ENCODE measurements around the gene BCAS1. TPM values are rescaled to one million over a fixed set of nuclear protein-coding genes. Genes with fewer than 3 reads are reported as not detected.

Gene BCAS1
- total and polyA plus RNA-seq, 10 of the 15 experiments (the other 5 are each of a cell fraction or from before 2014, with no cell fraction given) = 0.21 to 1.4 (median 0.55) TPM

DNA sequence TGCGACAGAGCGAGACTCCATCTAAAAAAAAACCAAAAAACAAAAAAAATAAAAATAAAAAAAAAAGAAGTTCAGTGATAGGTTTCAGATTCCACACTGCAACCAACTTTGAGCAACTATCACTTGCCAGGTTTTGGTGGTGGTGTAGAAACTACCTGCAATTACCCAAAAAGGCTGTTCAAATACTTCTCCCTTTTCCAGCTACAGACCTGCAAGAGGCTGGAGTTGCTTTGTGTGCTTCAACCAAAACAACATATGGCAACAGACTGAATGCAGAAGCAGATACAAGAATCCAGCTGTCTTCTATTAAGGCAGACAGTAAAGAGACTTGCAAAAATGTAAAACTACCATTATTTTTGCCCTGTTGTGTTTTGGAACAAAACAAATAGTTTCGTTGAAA is 9.3 kb upstream of the BCAS1 start (continued):
- TF ChIP-seq, protein P1, sequence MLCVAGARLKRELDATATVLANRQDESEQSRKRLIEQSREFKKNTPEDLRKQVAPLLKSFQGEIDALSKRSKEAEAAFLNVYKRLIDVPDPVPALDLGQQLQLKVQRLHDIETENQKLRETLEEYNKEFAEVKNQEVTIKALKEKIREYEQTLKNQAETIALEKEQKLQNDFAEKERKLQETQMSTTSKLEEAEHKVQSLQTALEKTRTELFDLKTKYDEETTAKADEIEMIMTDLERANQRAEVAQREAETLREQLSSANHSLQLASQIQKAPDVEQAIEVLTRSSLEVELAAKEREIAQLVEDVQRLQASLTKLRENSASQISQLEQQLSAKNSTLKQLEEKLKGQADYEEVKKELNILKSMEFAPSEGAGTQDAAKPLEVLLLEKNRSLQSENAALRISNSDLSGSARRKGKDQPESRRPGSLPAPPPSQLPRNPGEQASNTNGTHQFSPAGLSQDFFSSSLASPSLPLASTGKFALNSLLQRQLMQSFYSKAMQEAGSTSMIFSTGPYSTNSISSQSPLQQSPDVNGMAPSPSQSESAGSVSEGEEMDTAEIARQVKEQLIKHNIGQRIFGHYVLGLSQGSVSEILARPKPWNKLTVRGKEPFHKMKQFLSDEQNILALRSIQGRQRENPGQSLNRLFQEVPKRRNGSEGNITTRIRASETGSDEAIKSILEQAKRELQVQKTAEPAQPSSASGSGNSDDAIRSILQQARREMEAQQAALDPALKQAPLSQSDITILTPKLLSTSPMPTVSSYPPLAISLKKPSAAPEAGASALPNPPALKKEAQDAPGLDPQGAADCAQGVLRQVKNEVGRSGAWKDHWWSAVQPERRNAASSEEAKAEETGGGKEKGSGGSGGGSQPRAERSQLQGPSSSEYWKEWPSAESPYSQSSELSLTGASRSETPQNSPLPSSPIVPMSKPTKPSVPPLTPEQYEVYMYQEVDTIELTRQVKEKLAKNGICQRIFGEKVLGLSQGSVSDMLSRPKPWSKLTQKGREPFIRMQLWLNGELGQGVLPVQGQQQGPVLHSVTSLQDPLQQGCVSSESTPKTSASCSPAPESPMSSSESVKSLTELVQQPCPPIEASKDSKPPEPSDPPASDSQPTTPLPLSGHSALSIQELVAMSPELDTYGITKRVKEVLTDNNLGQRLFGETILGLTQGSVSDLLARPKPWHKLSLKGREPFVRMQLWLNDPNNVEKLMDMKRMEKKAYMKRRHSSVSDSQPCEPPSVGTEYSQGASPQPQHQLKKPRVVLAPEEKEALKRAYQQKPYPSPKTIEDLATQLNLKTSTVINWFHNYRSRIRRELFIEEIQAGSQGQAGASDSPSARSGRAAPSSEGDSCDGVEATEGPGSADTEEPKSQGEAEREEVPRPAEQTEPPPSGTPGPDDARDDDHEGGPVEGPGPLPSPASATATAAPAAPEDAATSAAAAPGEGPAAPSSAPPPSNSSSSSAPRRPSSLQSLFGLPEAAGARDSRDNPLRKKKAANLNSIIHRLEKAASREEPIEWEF (IDR thresholded peaks at IDR 0.05; ENCODE audit: insufficient replicate concordance, low read depth, low read length) = no peak
- TF ChIP-seq GATAD2B (conservative IDR thresholded peaks at IDR 0.05; ENCODE audit: low read depth) = no peak
- TF ChIP-seq NFXL1 (IDR thresholded peaks at IDR 0.05; ENCODE audit: borderline replicate concordance) = no peak
- TF ChIP-seq REST (IDR thresholded peaks at IDR 0.05; ENCODE audit: low read depth, low read length) = no peak
- no peak for TF ChIP-seq PAX5 (IDR thresholded peaks at IDR 0.05; ENCODE audit: borderline replicate concordance, low read depth, low read length)
- no peak for TF ChIP-seq CBX5 (IDR thresholded peaks at IDR 0.05; ENCODE audit: low read depth)
- TF ChIP-seq SMARCA5 (IDR thresholded peaks at IDR 0.05) = no peak
- no peak for TF ChIP-seq ZZZ3 (IDR thresholded peaks at IDR 0.05; ENCODE audit: control insufficient read depth, insufficient read length, low read depth)
- TF ChIP-seq ZNF24 (IDR thresholded peaks at IDR 0.05) = no peak
- TF ChIP-seq FOXK2 (IDR thresholded peaks at IDR 0.05) = no peak
- TF ChIP-seq SIN3A (IDR thresholded peaks at IDR 0.05; ENCODE audit: low read depth, low read length) = no peak
- no peak for TF ChIP-seq SUZ12 (IDR thresholded peaks at IDR 0.05; ENCODE audit: unreplicated experiment)
- peak; percentile 57; the same call in 1 of the 2 replicates for TF ChIP-seq ZNF384 (IDR thresholded peaks at IDR 0.05; ENCODE audit: borderline replicate concordance, low read depth, low read length)
- TF ChIP-seq RUNX3 (IDR thresholded peaks at IDR 0.05; ENCODE audit: low read length) = no peak; the same call in 1 of the 2 replicates
- TF ChIP-seq, protein P2, sequence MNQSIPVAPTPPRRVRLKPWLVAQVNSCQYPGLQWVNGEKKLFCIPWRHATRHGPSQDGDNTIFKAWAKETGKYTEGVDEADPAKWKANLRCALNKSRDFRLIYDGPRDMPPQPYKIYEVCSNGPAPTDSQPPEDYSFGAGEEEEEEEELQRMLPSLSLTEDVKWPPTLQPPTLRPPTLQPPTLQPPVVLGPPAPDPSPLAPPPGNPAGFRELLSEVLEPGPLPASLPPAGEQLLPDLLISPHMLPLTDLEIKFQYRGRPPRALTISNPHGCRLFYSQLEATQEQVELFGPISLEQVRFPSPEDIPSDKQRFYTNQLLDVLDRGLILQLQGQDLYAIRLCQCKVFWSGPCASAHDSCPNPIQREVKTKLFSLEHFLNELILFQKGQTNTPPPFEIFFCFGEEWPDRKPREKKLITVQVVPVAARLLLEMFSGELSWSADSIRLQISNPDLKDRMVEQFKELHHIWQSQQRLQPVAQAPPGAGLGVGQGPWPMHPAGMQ (IDR thresholded peaks at IDR 0.05; ENCODE audit: borderline replicate concordance) = no peak
- TF ChIP-seq, protein P3, sequence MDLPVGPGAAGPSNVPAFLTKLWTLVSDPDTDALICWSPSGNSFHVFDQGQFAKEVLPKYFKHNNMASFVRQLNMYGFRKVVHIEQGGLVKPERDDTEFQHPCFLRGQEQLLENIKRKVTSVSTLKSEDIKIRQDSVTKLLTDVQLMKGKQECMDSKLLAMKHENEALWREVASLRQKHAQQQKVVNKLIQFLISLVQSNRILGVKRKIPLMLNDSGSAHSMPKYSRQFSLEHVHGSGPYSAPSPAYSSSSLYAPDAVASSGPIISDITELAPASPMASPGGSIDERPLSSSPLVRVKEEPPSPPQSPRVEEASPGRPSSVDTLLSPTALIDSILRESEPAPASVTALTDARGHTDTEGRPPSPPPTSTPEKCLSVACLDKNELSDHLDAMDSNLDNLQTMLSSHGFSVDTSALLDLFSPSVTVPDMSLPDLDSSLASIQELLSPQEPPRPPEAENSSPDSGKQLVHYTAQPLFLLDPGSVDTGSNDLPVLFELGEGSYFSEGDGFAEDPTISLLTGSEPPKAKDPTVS (IDR thresholded peaks at IDR 0.05; ENCODE audit: low read depth, low read length) = no peak
- peak; percentile 16 to 26; a peak in 1 of 4 replicates for TF ChIP-seq IKZF2 (IDR thresholded peaks at IDR 0.05)
- no peak for TF ChIP-seq POLR2AphosphoS5 (IDR thresholded peaks at IDR 0.05; ENCODE audit: low read length)
- no peak for TF ChIP-seq RBBP5 (conservative IDR thresholded peaks at IDR 0.05)
- TF ChIP-seq NFIC (IDR thresholded peaks at IDR 0.05; ENCODE audit: low read depth, low read length) = no peak
- no peak for TF ChIP-seq YY1 (IDR thresholded peaks at IDR 0.05; ENCODE audit: low read depth, low read length)
